ENCODE measurements around the gene TNPO3.

The TNPO3 gene

DNA sequence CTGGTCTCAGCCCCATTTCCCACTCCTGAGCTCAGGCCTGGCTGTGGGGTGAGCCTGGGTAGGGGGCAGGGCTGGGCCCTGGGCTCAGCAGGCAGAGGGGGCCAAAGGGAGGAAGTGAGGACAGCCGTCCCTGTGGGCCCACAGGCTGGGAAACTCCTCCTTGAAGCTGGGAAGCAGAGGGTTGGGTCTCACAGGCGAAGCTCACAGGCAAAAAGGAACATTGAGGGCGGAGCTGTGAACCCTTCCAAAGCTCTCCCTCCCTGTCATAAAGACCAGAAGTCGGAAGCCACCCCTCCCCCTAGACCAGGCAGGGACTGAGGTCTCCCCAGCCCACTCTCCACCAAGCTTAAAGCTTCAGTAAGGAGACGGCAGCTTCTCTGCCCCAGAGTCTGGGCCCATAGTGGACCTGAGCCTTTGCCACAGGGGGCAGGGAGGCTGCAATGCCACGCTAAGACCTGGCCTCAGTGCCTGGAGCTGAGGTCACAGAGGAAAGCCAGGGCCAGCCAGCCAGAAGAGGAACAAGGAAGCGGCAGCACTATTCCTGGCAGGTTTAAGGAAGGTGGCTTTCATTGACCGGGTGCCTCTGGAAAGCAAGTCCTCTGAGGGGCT is 143.4 kb downstream of the TNPO3 start:
- H3K9me3 ChIP-seq (ENCODE audit: severe bottlenecking): no peaks in the 10 kb centered on the region
- ATAC-seq (ENCODE audit: low read depth) (no peak), DNase-seq (ENCODE audit: low spot score) (peak; percentile 19)
- H3K4me1 ChIP-seq (ENCODE audit: insufficient read depth, poor library complexity, severe bottlenecking): no peaks in the 10 kb centered on the region
- peaks cover 19% of the 10 kb centered on the region for H3K27me3 ChIP-seq (ENCODE audit: insufficient read depth, poor library complexity, severe bottlenecking)
- H3K27ac ChIP-seq (ENCODE audit: poor library complexity, severe bottlenecking): no peak overlapping the region
- TF ChIP-seq, protein P1, sequence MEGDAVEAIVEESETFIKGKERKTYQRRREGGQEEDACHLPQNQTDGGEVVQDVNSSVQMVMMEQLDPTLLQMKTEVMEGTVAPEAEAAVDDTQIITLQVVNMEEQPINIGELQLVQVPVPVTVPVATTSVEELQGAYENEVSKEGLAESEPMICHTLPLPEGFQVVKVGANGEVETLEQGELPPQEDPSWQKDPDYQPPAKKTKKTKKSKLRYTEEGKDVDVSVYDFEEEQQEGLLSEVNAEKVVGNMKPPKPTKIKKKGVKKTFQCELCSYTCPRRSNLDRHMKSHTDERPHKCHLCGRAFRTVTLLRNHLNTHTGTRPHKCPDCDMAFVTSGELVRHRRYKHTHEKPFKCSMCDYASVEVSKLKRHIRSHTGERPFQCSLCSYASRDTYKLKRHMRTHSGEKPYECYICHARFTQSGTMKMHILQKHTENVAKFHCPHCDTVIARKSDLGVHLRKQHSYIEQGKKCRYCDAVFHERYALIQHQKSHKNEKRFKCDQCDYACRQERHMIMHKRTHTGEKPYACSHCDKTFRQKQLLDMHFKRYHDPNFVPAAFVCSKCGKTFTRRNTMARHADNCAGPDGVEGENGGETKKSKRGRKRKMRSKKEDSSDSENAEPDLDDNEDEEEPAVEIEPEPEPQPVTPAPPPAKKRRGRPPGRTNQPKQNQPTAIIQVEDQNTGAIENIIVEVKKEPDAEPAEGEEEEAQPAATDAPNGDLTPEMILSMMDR (IDR thresholded peaks at IDR 0.05; ENCODE audit: poor library complexity, severe bottlenecking): no peak
- no peak overlapping the region for H3K4me3 ChIP-seq (ENCODE audit: severe bottlenecking)
- H3K36me3 ChIP-seq (ENCODE audit: low read depth): no peaks in the 10 kb centered on the region

DNA sequence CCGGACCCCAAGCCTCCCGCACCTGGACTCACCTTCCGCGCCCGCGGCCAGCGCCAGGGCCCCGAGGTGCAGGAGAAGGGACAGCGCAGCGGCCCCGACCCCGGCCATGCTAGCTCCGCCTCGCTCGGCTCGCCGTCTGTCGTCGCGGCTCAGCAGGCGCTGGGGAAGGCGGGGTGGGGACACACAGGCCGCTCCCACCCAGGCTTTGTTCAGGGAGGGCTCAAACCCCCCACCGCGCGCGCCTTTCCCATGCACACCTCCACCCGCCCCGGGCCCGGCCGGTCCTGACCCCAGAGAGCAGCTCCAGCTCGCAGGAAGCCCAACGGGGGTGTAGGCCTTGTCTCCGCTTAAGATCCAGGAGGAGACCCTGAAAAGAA is 144.4 kb downstream of the TNPO3 start, which contains the start of gene KCP:
Gene KCP (minus strand): TSS at position 141 of the 377 bp plus-strand sequence. CDS start 33 bp downstream, at position 108.
- TF ChIP-seq, protein P1 (IDR thresholded peaks at IDR 0.05; ENCODE audit: poor library complexity, severe bottlenecking): no peak
- H3K4me3 ChIP-seq (ENCODE audit: severe bottlenecking): no peak within 1 kb of the TSS
- no peaks in the 10 kb centered on the region for H3K9me3 ChIP-seq (ENCODE audit: severe bottlenecking)
- peaks cover 15% of the 10 kb centered on the region for H3K27me3 ChIP-seq (ENCODE audit: insufficient read depth, poor library complexity, severe bottlenecking)
- H3K36me3 ChIP-seq (ENCODE audit: low read depth): no peaks in the 10 kb centered on the region
- no peak within 1 kb of the TSS for H3K27ac ChIP-seq (ENCODE audit: poor library complexity, severe bottlenecking)
- DNase-seq (ENCODE audit: low spot score): peak; percentile 68
- no peaks in the 10 kb centered on the region for H3K4me1 ChIP-seq (ENCODE audit: insufficient read depth, poor library complexity, severe bottlenecking)
- no peak for ATAC-seq (ENCODE audit: low read depth)

DNA sequence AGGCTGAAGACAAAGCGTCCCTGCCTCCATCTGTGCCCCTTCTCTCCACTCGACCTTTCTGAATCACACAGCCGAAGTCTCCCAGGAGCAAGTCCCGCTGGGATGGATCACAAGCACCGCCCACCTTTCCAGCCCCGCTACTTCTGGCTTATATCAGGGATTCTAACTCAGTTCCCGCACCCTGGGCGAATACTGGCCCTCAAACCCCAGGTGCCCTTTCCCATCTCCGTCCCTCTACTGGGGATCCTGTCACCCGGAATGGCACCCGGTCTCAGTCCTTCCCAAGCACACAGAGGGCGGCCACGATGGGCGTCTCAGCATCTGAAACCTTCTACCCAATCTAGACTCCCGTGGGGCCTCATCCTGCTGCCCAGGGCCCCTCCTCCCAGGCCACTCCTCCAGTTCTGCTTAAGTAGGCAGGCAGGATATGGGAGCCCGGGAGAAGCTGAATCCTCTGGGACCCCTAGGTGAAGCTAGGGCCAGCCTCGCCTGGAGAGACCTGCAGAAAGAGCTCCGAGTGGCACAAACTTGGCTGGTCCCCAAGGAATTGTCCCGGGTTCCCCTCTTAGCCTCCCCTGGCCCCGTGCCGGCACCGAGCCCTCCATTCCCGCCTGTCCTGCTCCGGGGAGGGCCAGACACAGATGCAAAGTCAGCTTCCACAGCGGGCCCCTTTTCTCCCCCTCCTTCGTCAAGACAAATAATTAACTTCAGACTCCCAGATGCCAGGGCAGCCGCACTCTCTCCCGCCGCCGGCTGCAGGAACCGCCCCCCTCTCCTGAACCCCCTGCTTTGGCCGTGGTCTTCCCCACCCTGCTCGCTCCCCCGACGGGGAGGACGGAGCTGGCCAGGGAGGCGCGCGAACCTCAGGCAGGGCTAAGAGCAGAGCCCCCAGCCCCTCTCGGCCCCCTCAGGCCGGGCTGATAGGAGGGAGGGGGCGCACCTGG is 145.0 kb downstream of the TNPO3 start:
- TF ChIP-seq, protein P1 (IDR thresholded peaks at IDR 0.05; ENCODE audit: poor library complexity, severe bottlenecking): no peak
- ATAC-seq (ENCODE audit: low read depth): peak; percentile 24; the same call in 1 of the 3 replicates
- Histone ChIP-seq H3K9me3 (ENCODE audit: severe bottlenecking) (no peaks in the 10 kb centered on the region), H3K4me1 (ENCODE audit: insufficient read depth, poor library complexity, severe bottlenecking) (no peaks in the 10 kb centered on the region), H3K36me3 (ENCODE audit: low read depth) (no peaks in the 10 kb centered on the region), H3K27me3 (ENCODE audit: insufficient read depth, poor library complexity, severe bottlenecking) (peaks cover 10% of the 10 kb centered on the region), H3K4me3 (ENCODE audit: severe bottlenecking) (no peak overlapping the region), H3K27ac (ENCODE audit: poor library complexity, severe bottlenecking) (no peak overlapping the region)
- peak; percentile 47 for DNase-seq (ENCODE audit: low spot score)

DNA sequence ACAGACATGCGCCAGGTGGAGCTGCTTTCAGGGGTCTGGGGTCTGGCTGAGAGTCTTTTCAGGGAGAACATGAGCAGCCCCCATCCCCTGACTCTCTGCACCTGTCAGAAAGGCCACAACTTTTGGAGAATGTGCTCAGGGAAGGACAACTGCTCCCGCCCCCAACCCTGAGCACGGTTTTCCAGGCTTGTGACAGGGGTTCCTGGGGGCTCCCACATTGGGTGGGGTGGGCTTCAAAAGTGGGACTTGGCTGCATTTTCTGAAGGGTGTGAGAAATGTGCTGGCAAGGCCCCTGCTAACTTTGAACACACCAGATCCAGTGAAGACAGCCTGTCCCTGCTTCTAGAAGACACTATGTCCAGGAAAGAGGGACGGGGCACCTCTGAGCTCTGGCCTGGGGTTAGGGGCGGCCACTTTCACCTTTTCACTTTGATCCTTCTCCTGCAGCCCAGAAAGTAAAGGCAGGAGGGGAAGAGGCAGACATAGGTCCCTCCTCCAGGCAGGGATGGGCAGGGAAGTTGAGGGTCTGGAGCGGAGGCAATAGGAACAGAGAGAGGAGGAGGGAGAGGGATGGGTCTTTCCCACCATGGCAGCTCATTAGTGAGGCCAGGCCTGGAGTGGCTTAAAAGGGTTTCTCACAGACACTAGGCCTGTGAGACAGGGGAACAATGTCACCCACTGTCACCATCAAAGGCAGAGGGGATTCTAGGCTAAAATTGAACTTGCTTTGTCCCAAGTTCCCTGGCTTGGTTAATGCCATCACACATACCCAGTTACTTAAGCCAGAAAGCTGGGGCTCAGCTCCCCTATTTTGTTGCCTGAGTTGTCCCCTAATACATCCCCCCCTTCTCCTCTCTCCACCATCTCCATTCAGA is 145.9 kb downstream of the TNPO3 start:
- ATAC-seq (ENCODE audit: low read depth) (no peak), DNase-seq (ENCODE audit: low spot score) (peak; percentile 23)
- Histone ChIP-seq H3K9me3 (ENCODE audit: severe bottlenecking) (no peaks in the 10 kb centered on the region), H3K36me3 (ENCODE audit: low read depth) (no peaks in the 10 kb centered on the region), H3K4me3 (ENCODE audit: severe bottlenecking) (no peak overlapping the region), H3K4me1 (ENCODE audit: insufficient read depth, poor library complexity, severe bottlenecking) (no peaks in the 10 kb centered on the region), H3K27me3 (ENCODE audit: insufficient read depth, poor library complexity, severe bottlenecking) (peaks cover 7% of the 10 kb centered on the region), H3K27ac (ENCODE audit: poor library complexity, severe bottlenecking) (no peak overlapping the region)
- TF ChIP-seq, protein P1 (IDR thresholded peaks at IDR 0.05; ENCODE audit: poor library complexity, severe bottlenecking): no peak
